GM21381 (cell line): ENCODE results near the gene GPC6.
A peak's percentile ranks its signal among the peaks of the same experiment; 100 is the strongest.

Source experiments
- ATAC-seq: cut with Tn5 transposase; IDR thresholded peaks from one replicate; pipeline ENCODE4 v1.9.1; 2021; ENCODE audit warnings: mild to moderate bottlenecking, moderate library complexity; ENCODE audit not compliant: unreplicated experiment

GPC6 gene

GRCh38 chr13:94415500-94416237, 1189.1 kb downstream of the GPC6 start:
- ATAC-seq = no peak

GRCh38 chr13:94416454-94417080, 1190.0 kb downstream of the GPC6 start:
- ATAC-seq = no peak

GRCh38 chr13:94417294-94417693, 1190.7 kb downstream of the GPC6 start:
- ATAC-seq = no peak

- ATAC-seq = peak; percentile 47
Observed at GRCh38 chr13:94419304-94419924, 1192.8 kb downstream of the GPC6 start.

- ATAC-seq = no peak
Observed at GRCh38 chr13:94419925-94420305, 1193.3 kb downstream of the GPC6 start.

DNA sequence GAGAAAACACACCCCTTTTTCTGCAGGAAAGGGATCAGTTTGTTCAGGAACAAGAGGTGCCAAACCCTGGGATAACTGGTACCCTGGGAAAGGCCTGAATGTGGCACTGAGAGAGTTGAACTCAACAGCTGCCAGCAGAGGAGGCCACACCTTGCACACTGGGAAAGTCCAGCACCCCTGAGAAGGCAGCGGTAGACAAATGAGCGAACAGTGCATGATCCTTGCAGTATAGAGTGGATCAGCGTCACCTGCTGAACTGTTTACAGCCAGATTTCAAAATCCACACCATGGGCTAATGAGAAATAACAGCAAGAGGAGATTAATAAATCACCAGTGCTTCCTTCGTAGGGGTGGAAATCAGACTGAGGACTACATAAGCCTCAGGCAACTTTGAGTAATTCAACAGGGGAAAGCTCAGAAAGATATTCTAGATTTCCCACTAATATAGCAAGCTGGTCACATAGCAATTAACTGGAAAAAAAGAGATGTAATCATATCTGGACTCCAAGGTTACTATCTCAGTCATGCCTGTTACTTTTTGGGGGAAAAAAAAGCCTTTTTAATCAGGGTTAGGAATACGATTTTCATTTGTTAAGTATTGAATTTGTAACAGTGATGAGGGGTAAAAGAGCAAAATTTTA, 1200.8 kb downstream of the GPC6 start:
- ATAC-seq = no peak

DNA sequence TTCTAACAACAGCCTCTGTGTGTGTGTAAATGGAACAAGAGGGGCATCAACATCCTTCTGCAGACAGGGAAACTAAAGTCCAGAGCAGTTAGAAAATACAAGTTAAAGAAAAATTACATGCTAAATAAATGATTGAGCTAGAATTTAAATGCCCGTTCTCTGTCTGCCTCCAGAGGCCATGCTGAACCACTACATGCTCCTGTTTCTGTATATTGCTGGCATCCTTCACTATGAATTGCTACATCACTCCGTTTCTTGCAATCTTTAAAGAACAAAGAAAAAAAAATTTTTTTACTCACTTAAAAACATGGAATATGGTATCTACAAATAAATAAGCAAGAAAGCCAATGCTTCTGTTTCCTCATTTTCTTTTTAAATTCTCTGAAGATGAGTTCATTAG, 1205.0 kb downstream of the GPC6 start:
- ATAC-seq = no peak

GRCh38 chr13:94431987-94432386, 1205.4 kb downstream of the GPC6 start:
- no peak for ATAC-seq

- ATAC-seq = no peak
Observed at GRCh38 chr13:94433055-94433961, 1206.7 kb downstream of the GPC6 start.

DNA sequence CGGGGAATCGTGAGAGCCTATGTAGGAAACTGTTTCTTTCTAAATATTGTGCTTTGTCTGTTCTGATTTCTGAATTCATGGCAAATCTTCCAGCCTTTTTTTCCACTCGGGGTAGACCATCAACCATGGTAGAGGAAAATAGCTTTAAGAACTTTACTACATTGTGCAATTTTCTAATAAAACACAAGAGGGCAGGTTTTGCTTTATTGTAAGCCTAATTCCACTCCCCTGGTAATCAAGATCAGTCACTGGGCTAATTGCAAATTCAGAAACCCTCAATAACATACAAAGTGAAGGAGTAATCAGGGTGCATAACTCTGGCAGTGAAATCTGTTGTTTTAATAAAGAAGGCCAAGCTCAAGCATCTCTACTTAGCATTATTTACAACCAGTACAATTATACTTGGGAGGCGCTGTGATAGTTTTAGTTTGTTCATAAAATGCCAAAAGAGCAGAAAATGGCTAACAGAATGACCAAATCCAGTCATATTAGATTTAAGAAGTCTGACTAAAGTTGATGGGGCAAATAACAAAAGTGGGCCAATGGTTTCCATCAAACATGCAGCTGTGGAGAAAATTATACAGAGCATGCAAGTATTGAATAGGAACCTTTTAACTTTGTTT, 1209.1 kb downstream of the GPC6 start:
- no peak for ATAC-seq

DNA sequence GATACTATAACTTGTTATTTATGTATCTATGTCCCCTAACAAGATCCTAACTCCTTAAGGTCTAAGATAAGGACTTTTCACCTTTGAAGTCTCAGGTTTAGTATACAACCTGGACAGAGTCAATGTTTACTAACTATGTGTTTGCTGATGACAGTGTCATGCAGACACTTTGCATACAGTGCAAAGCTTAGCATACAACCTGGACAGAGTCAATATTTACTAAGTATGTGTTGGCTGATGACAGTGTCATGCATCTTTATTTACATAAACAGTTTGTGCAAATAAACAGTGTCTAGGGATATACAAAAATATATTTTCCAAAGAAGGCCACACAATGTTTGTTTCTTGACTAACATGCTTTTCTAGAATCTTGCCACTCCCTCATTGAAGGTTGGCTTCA, 1218.2 kb downstream of the GPC6 start:
- no peak for ATAC-seq

DNA sequence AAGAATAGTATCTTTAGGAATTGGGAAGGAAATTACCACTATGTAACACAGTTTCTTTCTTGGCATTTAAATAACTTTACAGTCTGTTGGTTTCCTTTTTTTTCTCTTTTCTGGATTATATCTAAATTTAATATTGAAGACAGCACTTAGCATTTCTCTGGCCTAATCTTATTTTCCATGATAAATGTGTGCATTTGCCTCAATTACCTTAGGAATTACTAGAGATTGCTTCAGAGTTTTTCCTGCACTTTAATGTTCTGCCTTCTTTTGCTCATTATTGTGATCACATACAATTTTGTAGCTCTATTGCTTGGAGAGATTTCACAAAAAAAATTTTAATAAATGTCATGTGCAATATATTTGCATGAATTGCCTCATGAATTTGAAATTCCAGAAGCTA, 1227.7 kb downstream of the GPC6 start:
- no peak for ATAC-seq

- ATAC-seq = no peak
Observed at GRCh38 chr13:94454906-94455305, 1228.3 kb downstream of the GPC6 start.

GRCh38 chr13:94455414-94455813, 1228.8 kb downstream of the GPC6 start:
- no peak for ATAC-seq
